Measurements from ENCODE around the gene TPD52L1. TPM values are rescaled to one million over a fixed set of nuclear protein-coding genes. Genes with fewer than 3 reads are reported as not detected.

The TPD52L1 gene
- total RNA-seq, 1 experiment from 2014 or later, result 54.5 TPM

- DNase-seq (ENCODE audit: low read depth, low spot score), result no peak
- in situ Hi-C loops (cut with HindIII; ENCODE audit: low pct_unique_long_range_greater_than_20kb, low sequenced_read_pairs), result no loop called here
Measured at GRCh38 chr6:125246566-125246965, 93.0 kb downstream of the TPD52L1 start.

DNA sequence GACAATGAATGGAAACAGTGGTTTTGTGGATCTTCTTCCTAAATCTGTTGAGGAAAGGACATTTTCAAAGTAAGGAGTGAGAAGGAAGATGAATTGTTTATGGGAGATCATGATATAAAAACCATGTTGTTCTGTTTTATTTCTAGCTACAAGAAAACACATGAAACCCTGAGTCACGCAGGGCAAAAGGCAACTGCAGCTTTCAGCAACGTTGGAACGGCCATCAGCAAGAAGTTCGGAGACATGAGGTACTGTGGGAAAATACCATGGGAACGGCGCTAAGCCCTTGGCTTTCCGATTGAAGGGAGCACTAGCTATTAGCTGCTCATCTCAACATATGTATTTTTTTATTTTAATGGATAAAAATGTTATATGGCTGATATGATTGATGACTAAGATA, 94.6 kb downstream of the TPD52L1 start:
- in situ Hi-C loops (cut with HindIII; ENCODE audit: low pct_unique_long_range_greater_than_20kb, low sequenced_read_pairs), result no loop called here

GRCh38 chr6:125250511-125250910, 96.9 kb downstream of the TPD52L1 start:
- DNase-seq (ENCODE audit: low read depth, low spot score), result peak; percentile 71
- in situ Hi-C loops (cut with HindIII; ENCODE audit: low pct_unique_long_range_greater_than_20kb, low sequenced_read_pairs), result no loop called here

More for the DNA sequence above, 94.6 kb downstream of the TPD52L1 start:
- no peak for DNase-seq (ENCODE audit: low read depth, low spot score)

DNA sequence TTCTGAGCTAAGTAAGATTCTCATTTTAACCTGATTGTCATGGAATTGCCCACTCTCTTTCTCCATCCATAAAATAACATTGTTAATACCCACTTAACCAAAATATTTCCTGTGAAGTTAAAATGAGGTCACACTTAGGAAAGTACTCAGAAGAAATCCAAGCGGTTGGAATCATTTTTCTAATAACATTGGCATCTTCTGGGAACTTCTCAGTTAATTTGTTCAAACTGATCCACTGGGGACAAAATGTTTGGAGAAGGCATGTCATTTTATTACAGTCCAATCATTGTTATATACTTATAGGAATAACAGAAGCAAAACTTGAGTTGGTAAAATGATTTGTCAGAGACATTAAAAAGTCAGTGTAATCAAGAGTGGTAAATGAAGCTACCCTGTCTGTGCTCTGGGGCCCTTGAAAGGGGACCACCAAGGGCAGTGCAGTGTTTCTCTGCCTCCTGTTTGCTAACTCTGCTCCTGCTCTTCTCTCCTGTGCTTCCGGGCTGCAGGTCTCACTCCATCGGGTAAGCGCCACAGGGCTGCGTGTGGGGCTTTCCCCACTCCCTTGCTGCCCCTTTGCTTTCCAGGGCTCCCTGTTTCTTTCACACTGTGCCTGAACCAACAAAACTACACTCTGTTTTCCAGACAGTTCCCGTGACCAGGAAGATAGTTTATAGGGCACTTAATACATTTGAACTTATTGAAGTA, 98.1 kb downstream of the TPD52L1 start:
- in situ Hi-C loops (cut with HindIII; ENCODE audit: low pct_unique_long_range_greater_than_20kb, low sequenced_read_pairs), result no loop called here
- DNase-seq (ENCODE audit: low read depth, low spot score), result peak; percentile 27

GRCh38 chr6:125252891-125253290, 99.3 kb downstream of the TPD52L1 start:
- in situ Hi-C loops (cut with HindIII; ENCODE audit: low pct_unique_long_range_greater_than_20kb, low sequenced_read_pairs), result no loop called here

GRCh38 chr6:125253881-125254280, 100.3 kb downstream of the TPD52L1 start:
- in situ Hi-C loops (cut with HindIII; ENCODE audit: low pct_unique_long_range_greater_than_20kb, low sequenced_read_pairs), result no loop called here
- no peak for DNase-seq (ENCODE audit: low read depth, low spot score)

More at GRCh38 chr6:125252891-125253290, 99.3 kb downstream of the TPD52L1 start:
- DNase-seq (ENCODE audit: low read depth, low spot score), result no peak

DNA sequence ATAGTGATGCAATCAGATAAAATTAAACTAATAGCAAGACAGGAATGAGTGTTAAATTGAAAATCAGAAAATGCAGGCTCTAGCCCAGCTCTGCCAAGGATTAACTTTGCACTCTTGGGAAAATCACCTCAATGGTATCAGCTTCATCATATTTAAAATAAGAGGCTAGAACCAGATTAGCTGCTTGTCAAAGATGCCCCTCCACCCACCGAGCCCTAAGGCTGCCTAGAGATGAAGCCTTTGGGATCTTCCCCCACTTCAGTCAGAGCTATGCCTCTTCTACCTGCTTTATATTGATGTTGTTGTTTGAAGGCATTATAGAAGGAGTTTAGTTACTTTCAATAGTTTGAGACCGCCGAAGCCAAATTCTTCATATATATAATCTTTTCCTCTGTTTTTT, 100.7 kb downstream of the TPD52L1 start:
- in situ Hi-C loops (cut with HindIII; ENCODE audit: low pct_unique_long_range_greater_than_20kb, low sequenced_read_pairs), result no loop called here

GRCh38 chr6:125255201-125255600, 101.6 kb downstream of the TPD52L1 start:
- in situ Hi-C loops (cut with HindIII; ENCODE audit: low pct_unique_long_range_greater_than_20kb, low sequenced_read_pairs), result no loop called here
- DNase-seq (ENCODE audit: low read depth, low spot score), result no peak

More for the DNA sequence above, 100.7 kb downstream of the TPD52L1 start:
- no peak for DNase-seq (ENCODE audit: low read depth, low spot score)

- in situ Hi-C loops (cut with HindIII; ENCODE audit: low pct_unique_long_range_greater_than_20kb, low sequenced_read_pairs), result no loop called here
- DNase-seq (ENCODE audit: low read depth, low spot score), result no peak
Measured at GRCh38 chr6:125257351-125257750, 103.8 kb downstream of the TPD52L1 start.

GRCh38 chr6:125258651-125259353, 105.2 kb downstream of the TPD52L1 start:
- in situ Hi-C loops (cut with HindIII; ENCODE audit: low pct_unique_long_range_greater_than_20kb, low sequenced_read_pairs), result no loop called here
- no peak for DNase-seq (ENCODE audit: low read depth, low spot score)

DNA sequence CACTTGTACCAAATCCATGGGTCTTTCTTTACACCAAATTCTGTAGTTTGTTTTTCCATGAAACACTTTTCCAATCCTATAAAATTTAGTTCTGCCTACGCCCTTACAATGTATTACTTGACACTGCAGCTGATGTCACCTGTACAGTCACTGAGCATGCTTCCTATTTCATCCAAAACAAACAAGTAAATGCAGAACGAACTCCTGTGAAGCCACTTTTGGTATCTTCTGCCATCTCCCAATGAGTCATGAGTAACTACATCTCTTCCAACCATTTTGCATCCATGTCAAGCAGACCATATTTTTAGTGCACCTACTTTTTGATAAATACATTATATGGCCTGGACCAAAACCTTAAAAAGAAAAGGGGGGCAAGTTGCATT, 105.8 kb downstream of the TPD52L1 start:
- no peak for DNase-seq (ENCODE audit: low read depth, low spot score)
- in situ Hi-C loops (cut with HindIII; ENCODE audit: low pct_unique_long_range_greater_than_20kb, low sequenced_read_pairs), result no loop called here

GRCh38 chr6:125262016-125263013, 108.7 kb downstream of the TPD52L1 start:
- no peak for DNase-seq (ENCODE audit: low read depth, low spot score)
- in situ Hi-C loops (cut with HindIII; ENCODE audit: low pct_unique_long_range_greater_than_20kb, low sequenced_read_pairs), result no loop called here

DNA sequence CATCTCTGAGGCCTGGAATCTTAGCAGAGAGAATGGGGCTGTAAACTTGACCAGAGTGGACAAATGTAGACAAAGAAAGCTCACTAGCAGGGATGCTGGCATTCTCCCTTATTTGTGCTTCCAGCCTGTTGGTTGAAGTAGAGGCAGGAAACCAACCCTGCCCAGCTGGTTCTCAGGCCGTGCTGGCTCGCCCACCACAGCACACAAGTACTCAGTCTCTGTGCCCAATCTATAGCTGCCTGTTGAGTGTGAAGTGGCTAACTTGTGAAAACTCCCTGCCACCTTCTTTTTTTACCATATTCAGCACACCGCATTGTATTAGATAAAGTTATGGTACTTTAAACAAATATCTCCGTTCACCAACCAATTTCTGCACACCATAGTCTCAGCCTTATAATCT, 110.9 kb downstream of the TPD52L1 start:
- in situ Hi-C loops (cut with HindIII; ENCODE audit: low pct_unique_long_range_greater_than_20kb, low sequenced_read_pairs), result no loop called here
- DNase-seq (ENCODE audit: low read depth, low spot score), result no peak

DNA sequence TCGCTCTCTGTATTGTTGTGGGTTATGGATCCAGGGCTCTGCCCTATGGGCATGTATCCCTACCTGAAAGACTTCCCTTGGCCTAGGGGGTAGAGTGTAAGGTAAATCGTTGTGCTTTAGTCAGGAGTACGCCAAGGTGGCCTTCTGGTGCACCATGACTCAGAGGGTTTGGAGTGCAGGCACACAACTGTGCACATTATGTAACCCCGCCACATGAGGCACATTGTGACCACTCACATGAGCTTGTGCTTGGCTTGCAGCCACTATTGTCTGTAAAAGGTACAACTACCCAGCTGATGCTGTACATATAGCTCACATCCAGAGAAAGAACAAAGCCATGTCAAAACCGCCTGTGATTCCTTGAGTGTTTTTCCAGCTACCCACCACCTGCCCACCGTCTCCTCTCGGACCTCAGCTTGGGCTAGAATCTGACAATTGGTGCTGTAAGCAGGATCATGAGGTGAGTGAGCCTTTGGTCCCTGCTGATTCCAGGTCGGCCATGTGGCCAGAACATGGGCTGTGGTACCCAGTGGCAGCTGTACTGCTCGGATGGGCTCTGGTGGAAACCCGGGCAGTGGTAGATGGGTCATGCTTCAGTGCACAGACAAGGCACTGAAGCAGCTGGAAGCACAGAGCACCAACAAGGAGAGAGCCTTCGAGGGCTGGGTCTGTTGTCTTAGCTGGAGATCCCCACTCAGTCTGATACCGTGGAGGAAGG, 114.4 kb downstream of the TPD52L1 start:
- DNase-seq (ENCODE audit: low read depth, low spot score), result peak; percentile 36
- in situ Hi-C loops (cut with HindIII; ENCODE audit: low pct_unique_long_range_greater_than_20kb, low sequenced_read_pairs), result no loop called here

GRCh38 chr6:125268765-125269164, 115.2 kb downstream of the TPD52L1 start:
- in situ Hi-C loops (cut with HindIII; ENCODE audit: low pct_unique_long_range_greater_than_20kb, low sequenced_read_pairs), result no loop called here
- no peak for DNase-seq (ENCODE audit: low read depth, low spot score)

GRCh38 chr6:125269328-125269985, 115.9 kb downstream of the TPD52L1 start:
- DNase-seq (ENCODE audit: low read depth, low spot score), result no peak
- in situ Hi-C loops (cut with HindIII; ENCODE audit: low pct_unique_long_range_greater_than_20kb, low sequenced_read_pairs), result no loop called here

DNA sequence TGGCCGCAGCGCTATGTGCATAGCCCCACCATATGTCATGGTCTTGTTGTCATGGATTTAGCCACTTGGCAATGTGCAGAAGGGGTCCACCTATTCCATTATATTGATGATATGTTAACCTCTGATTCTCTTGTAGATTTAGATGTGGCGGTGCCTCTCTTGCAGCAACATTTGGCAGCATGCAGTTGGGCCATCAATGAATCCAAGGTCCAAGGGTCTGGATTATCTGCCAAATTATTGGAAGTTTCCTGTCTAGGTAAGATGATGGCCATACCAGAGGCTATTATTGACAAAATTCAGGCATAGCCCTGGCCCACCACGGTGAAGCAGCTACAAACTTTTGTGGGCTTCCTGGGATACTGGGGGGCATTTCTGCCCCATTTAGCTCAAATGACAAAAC, 116.8 kb downstream of the TPD52L1 start:
- DNase-seq (ENCODE audit: low read depth, low spot score), result no peak
- in situ Hi-C loops (cut with HindIII; ENCODE audit: low pct_unique_long_range_greater_than_20kb, low sequenced_read_pairs), result no loop called here

Measured in SK-MEL-5 (cell line).